HG03432 (cell line): ENCODE data around the gene EPG5.
"Not testable (repeated sequence)": the region's sequence is repeated elsewhere in the genome, so short reads cannot be mapped to it uniquely, and the experiment has no call there.

Experiments used
- ATAC-seq: cut with Tn5 transposase; IDR thresholded peaks from one replicate; pipeline ENCODE4 v1.9.1; 2021; ENCODE audit warnings: mild to moderate bottlenecking, moderate library complexity; ENCODE audit not compliant: unreplicated experiment

EPG5 gene

DNA sequence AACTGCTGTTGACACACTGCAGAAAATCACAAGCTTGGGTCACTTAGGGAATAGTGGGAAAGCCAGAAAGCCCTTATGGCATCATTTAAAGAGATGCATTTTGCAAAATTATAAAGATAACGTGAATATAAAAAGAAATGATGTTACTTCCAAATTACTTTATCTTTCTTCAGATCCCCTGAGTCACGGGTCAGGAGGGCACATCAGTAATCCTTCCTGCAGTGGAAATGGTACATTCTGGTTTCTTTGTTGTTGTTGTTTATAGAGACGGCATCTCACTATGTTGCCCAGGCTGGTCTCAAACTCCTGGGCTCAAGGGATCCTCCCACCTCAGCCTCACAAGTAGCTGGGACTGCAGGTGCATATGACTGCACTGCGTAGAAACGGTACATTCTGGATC is 9.8 kb upstream of the EPG5 start:
- no peak for ATAC-seq

DNA sequence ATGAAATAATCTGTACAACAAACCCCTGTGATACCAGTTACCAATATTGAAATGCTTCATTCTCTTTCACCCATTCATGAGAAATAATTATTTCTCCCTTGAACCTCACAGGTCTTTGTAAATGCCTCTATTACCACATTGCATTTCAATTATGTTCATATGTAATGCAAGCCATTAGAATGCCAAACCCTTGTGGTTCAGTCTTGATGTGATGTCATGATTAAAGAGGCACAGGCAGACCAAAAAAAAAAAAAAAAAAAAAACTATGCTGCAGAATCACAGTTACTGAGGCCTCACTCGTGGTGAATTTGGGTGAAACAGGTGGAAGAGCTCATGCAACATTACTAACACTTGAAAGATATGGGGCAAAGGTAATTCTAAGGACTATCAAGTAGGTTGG is 9.4 kb upstream of the EPG5 start:
- no peak for ATAC-seq

GRCh38 chr18:45974088-45974536 is 7.0 kb upstream of the EPG5 start:
- no peak for ATAC-seq

DNA sequence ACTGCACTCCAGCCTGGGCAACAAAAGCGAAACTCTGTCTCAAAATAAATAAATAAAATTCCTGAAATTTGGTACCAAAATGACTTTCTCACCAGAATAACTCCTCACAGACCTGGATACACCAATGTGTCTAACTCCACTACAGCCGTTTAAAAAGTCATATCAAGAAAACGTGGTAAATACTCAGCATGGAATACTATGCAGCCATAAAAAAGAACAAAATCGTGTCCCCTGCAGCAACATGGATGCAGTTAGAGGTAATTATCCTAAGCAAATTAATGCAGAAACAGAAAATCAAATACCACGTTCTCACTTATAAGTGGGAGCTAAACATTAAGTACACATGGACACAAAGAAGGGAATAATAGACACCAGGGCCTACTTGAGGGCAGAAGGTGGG is 2.2 kb downstream of the EPG5 start:
- ATAC-seq, result not testable (repeated sequence)

- ATAC-seq, result no peak
Observed at GRCh38 chr18:45962866-45963265, 4.3 kb downstream of the EPG5 start.

GRCh38 chr18:45962461-45962860 is 4.7 kb downstream of the EPG5 start:
- no peak for ATAC-seq

DNA sequence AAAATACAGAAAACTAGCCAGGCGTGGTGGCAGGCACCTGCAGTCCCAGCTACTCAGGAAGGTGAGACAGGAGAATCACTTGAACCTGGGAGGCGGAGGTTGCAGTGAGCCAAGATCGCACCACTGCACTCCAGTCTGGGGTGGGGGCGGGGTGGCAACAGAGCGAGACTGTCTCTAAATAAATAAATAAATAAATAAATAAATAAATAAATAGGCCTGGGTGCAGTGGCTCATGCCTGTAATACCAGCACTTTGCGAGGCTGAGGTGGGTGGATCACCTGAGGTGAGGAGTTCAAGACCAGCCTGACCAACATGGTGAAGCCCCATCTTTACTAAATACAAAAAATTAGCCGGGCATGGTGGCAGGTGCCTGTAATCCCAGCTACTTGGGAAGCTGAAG is 7.6 kb downstream of the EPG5 start:
- ATAC-seq, result not testable (repeated sequence)

- no peak for ATAC-seq
Observed at GRCh38 chr18:45958730-45959129, 8.4 kb downstream of the EPG5 start.

DNA sequence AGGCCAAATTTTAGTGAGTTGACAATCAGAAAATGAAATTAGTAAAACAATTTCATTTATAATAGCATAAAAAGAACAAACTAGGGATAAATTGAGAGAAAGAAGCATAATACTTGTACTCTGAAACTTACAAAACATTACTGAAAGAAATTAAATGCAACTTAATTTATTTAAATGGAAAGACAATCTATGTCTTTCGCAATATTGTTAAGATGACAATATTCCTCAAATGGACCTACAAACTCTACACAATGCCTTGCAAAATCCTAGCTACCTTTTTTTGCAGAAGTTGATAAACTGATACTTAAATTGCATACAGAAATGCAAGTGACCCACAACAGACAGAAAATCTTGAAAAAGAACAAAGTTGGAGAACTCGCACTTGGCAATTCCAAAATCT is 9.1 kb downstream of the EPG5 start:
- no peak for ATAC-seq

DNA sequence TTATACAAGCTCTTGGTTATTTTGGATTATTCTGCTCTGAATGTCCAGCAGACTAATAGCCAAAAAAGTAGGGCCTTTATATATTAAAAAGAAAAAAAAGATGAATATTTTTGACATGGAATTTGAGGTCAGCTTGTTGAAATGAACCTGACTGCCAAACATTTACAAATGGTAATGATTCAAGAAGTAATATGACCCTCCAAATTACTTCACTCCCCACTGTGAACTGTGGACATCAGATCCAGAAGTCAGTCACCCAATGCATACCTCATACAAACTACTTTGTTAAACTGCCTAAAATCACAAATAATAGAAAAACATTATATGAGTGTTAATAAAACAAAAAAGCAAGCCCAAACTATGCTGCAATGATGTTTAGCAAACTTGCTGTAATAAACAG is 10.0 kb downstream of the EPG5 start:
- ATAC-seq, result no peak

- no peak for ATAC-seq
Observed at GRCh38 chr18:45954070-45954934, 12.8 kb downstream of the EPG5 start.

DNA sequence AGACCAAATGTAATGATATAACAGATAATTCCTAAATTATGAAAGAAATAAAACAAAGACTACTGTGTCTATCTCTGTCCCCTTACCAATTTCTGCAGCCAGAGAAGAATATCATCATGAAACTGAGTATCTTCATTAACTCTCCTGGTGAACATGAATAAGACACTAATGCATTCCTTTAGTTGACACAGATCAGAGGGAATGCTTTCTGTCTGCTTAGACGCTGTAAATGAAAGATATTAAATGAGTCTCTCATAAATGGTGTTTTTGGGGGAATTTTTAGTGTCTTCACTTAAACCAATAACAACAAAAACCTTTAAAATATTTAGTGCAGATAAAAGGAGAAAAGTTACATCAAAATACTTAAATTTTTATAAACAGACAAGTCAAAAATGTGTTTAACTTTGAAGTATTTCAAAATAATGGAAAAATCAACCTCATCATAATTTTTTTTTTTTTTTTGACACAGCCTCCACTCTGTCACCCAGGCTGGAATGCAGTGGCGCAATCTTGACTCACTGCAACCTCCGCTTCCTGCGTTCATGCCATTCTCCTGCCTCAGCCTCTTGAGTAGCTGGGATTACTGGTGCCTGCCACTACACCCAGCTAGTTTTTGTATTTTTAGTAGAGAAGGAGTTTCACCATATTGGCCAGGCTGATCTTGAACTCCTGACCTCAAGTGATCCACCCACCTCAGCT is 16.0 kb downstream of the EPG5 start:
- no peak for ATAC-seq

DNA sequence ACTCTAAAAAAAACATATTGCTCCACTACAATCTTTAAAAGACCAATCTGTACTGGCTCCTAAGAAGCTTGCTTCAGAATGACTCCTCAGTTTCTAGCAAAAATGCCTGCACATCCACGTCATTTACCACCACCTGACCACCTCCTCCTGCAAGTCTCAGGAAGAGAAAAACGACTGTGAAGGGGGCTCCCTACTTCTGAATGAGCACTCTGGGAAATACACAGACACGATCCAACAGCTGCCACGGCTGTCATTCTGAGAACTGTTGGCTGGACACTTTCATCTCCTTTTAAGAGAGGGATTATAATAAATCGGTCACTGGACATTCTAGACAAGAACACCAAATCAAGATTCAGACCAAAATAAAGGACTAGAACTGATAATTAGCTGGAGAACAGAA is 21.5 kb downstream of the EPG5 start:
- ATAC-seq, result no peak

GRCh38 chr18:45940724-45941123 is 26.4 kb downstream of the EPG5 start:
- ATAC-seq, result peak; percentile 60

DNA sequence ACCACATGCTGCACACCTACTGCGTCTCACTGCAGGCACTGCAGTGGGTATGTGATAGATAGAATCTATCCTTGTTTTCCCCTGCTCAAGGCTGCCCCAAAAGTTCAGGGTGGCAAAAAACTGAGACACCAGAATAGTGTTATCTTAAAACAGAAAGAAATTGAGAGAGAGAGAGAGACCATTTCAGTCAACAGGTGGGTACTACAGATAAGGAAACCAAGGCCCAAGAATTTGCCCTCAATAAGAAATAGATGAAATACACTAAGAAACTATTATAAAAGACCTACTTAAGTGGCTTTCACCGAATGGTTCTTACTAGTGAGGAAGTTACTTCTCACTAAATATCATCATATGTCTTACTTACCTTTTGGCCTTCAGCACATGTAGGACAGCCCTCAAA is 27.9 kb downstream of the EPG5 start:
- no peak for ATAC-seq

DNA sequence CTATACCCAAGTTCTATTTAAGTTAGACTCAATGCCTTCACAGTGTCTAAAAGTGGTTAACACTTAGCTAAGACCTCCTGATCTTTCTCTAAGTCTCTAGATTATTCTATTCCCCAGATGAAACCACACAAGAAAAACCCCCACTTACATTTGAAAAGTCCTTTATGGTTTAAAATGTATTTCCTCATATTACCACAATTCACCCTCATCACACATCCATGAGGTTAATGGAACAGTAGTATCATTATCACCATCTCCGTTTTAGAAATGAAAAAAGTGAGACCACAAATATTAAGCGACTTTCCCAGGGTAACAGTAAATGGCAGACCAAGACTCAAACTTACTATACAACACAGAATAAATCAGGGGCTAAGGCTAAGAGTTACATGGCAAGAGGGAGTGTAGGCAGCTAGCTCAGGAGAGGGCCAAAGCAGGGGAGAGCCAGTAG is 28.6 kb downstream of the EPG5 start:
- ATAC-seq, result no peak

DNA sequence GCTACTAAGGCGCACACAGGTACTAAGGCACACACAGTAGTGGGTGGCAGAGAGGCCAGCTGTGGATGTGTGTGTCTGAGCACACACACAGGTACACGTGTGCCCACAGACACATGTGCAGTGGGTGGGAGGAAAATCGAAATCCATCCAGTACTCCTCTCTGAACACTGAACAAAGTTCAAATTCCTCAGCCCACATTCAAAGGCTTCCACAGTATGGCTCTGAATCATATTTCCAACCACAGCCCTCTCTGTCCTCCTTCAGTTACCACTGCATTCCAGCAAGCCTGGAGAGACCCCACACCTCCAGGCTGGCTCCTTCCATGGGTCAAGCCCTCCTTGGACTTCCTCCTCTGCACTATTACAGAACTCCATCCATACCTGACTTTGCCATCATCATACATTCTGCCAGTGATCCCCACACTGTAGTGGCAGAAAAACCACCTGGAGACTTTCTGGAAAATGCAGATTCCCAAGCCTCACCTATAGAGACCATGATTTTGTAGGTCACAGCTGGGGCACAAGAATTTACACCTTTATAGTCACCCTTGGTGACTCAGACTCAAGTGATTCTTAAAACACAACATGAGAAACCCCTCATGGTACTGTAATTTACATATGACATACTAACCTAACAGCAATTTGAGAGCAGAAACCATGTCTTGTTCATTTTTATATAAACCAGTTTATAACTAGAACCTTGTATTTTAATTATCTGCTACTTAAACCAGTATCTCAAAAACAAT is 31.4 kb downstream of the EPG5 start:
- ATAC-seq, result no peak

- ATAC-seq, result no peak
Observed at GRCh38 chr18:45932708-45933107, 34.4 kb downstream of the EPG5 start.

GRCh38 chr18:45930963-45931362 is 36.2 kb downstream of the EPG5 start:
- ATAC-seq, result no peak

- no peak for ATAC-seq
Observed at GRCh38 chr18:45926691-45927090, 40.4 kb downstream of the EPG5 start.

- ATAC-seq, result no peak
Observed at GRCh38 chr18:45926085-45926484, 41.0 kb downstream of the EPG5 start.

DNA sequence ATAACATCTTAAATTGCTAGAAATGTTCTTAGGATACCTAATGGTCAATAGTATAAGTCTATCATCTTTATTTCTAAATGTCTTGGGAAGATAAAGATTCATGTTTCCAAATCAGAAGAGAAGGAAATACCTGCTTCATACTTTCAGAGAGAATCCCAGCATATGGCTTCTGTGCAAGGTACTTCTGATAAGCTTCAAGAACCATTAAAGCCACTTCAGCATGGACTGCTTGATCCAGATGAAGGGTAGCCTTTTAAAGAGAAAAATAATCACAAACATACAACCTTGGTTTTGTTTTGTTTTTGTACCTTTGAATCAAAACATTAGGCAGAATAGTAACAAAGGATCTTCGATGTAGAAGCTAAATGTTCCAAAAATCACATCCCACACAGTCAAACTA is 44.0 kb downstream of the EPG5 start:
- ATAC-seq, result no peak
